H9 (cell line): Measurements from ENCODE around the gene KCNIP1. TPM values are rescaled to one million over a fixed set of nuclear protein-coding genes. Genes with fewer than 3 reads are reported as not detected.

Experiments
- DNase-seq: peaks from one replicate; pipeline ENCODE4 v3.0.0-alpha.2; 2017
- H2AFZ ChIP-seq: one replicate; pipeline ENCODE4 v1.6.1; 2013; ENCODE audit warnings: mild to moderate bottlenecking, low read length, control low read depth, moderate library complexity
- H2AK5ac ChIP-seq: 2 replicates; pipeline ENCODE4 v1.6.1; 2013; ENCODE audit warnings: low read length, control low read depth, mixed read lengths; ENCODE audit not compliant: insufficient read length
- H2BK120ac ChIP-seq: one replicate; pipeline ENCODE4 v1.6.1; 2013; ENCODE audit warnings: low read depth, mild to moderate bottlenecking, low read length, control low read depth, inconsistent platforms; ENCODE audit not compliant: poor library complexity, severe bottlenecking
- H2BK12ac ChIP-seq: 2 replicates; pipeline ENCODE4 v1.6.1; 2013; ENCODE audit warnings: low read length, control low read depth, mixed read lengths, low read depth; ENCODE audit not compliant: insufficient read length
- H2BK15ac ChIP-seq: 2 replicates; pipeline ENCODE4 v1.6.1; 2013; ENCODE audit warnings: low read depth, low read length, control low read depth
- H2BK20ac ChIP-seq: one replicate; pipeline ENCODE4 v1.6.1; 2013; ENCODE audit warnings: low read depth, mild to moderate bottlenecking, low read length, control low read depth, inconsistent platforms; ENCODE audit not compliant: poor library complexity, severe bottlenecking
- H2BK5ac ChIP-seq: 2 replicates; pipeline ENCODE4 v1.6.1; 2013; ENCODE audit warnings: low read length, control low read depth, mixed read lengths; ENCODE audit not compliant: insufficient read length
- H3K14ac ChIP-seq: 2 replicates; pipeline ENCODE4 v1.6.1; 2013; ENCODE audit warnings: low read length, control low read depth; ENCODE audit not compliant: insufficient read depth
- H3K18ac ChIP-seq: 2 replicates; pipeline ENCODE4 v1.6.1; 2013; ENCODE audit warnings: low read depth, mild to moderate bottlenecking, mixed read lengths, low read length, control low read depth; ENCODE audit not compliant: insufficient read length
- H3K23ac ChIP-seq: 2 replicates; pipeline ENCODE4 v1.6.1; 2013; ENCODE audit warnings: low read length, control low read depth, mixed read lengths, low read depth; ENCODE audit not compliant: insufficient read length
- H3K23me2 ChIP-seq: 2 replicates; pipeline ENCODE4 v1.6.1; 2013; ENCODE audit warnings: low read depth, mild to moderate bottlenecking, mixed read lengths, low read length, control low read depth; ENCODE audit not compliant: insufficient read length, poor library complexity, severe bottlenecking
- H3K27ac ChIP-seq: 2 replicates; pipeline ENCODE4 v1.5.1; 2013; ENCODE audit warnings: low read length, control low read depth, mixed read lengths, low read depth; ENCODE audit not compliant: insufficient read length
- H3K27me3 ChIP-seq: 2 replicates; pipeline ENCODE4 v1.6.1; 2013; ENCODE audit warnings: low read length, control low read depth, inconsistent platforms; ENCODE audit not compliant: insufficient read depth
- H3K4ac ChIP-seq: 2 replicates; pipeline ENCODE4 v1.6.1; 2013; ENCODE audit warnings: low read depth, mild to moderate bottlenecking, control low read depth, inconsistent platforms, low read length, moderate library complexity
- H3K4me1 ChIP-seq: 2 replicates; pipeline ENCODE4 v1.6.1; 2013; ENCODE audit warnings: low read length, control low read depth, inconsistent platforms; ENCODE audit not compliant: insufficient read depth
- H3K4me2 ChIP-seq: 2 replicates; pipeline ENCODE4 v1.6.1; 2013; ENCODE audit warnings: low read length, control low read depth, mixed read lengths; ENCODE audit not compliant: insufficient read length, insufficient read depth
- H3K56ac ChIP-seq: 2 replicates; pipeline ENCODE4 v1.6.1; 2013; ENCODE audit warnings: low read depth, mild to moderate bottlenecking, mixed read lengths, low read length, control low read depth; ENCODE audit not compliant: insufficient read length
- H3K79me1 ChIP-seq: 2 replicates; pipeline ENCODE4 v1.6.1; 2013; ENCODE audit warnings: low read depth, mild to moderate bottlenecking, moderate library complexity, low read length, control low read depth, inconsistent platforms; ENCODE audit not compliant: insufficient read depth, poor library complexity, severe bottlenecking
- H3K79me2 ChIP-seq: 2 replicates; pipeline ENCODE4 v1.6.1; 2013; ENCODE audit warnings: low read length, control low read depth, inconsistent platforms; ENCODE audit not compliant: insufficient read depth
- H3K9ac ChIP-seq: 2 replicates; pipeline ENCODE4 v1.6.1; 2013; ENCODE audit warnings: low read length, control low read depth, mixed read lengths; ENCODE audit not compliant: insufficient read length; ENCODE audit errors: extremely low read depth
- H3K9me3 ChIP-seq: one replicate; pipeline ENCODE4 v1.6.1; 2013; ENCODE audit warnings: low read depth, low read length, inconsistent platforms; ENCODE audit not compliant: control insufficient read depth
- H3T11ph ChIP-seq: one replicate; pipeline ENCODE4 v1.6.1; 2013; ENCODE audit warnings: mild to moderate bottlenecking, low read length, control low read depth, inconsistent platforms
- H4K20me1 ChIP-seq: one replicate; pipeline ENCODE4 v1.6.1; 2013; ENCODE audit not compliant: control insufficient read depth, insufficient read length, insufficient read depth
- H4K5ac ChIP-seq: 2 replicates; pipeline ENCODE4 v1.6.1; 2013; ENCODE audit warnings: low read depth, mild to moderate bottlenecking, mixed read lengths, low read length, control low read depth; ENCODE audit not compliant: insufficient read length
- H4K8ac ChIP-seq: replicated peaks from 2 replicates; pipeline ENCODE4 v1.6.1; 2013; ENCODE audit warnings: low read length, control low read depth, mixed read lengths, low read depth; ENCODE audit not compliant: insufficient read length
- H4K91ac ChIP-seq: 2 replicates; pipeline ENCODE4 v1.6.1; 2013; ENCODE audit warnings: low read depth, mild to moderate bottlenecking, moderate library complexity, mixed read lengths, low read length, control low read depth; ENCODE audit not compliant: insufficient read length
- H3K27ac Mint-ChIP-seq, 3 experiments: 2 replicates in 2 of 3; 3 replicates in 1 of 3; pipeline ENCODE4 v1.8.0; 2020 to 2021; ENCODE audit warnings: mixed read lengths in 3 of 3, mild to moderate bottlenecking in 1 of 3, moderate library complexity in 1 of 3
- H3K27me3 Mint-ChIP-seq: 2 replicates; pipeline ENCODE4 v1.8.0; 2021; ENCODE audit warnings: low read depth, mild to moderate bottlenecking, moderate library complexity, mixed read lengths
- H3K36me3 Mint-ChIP-seq, 3 experiments: 2 replicates in 2 of 3; 3 replicates in 1 of 3; pipeline ENCODE4 v1.8.0; 2020 to 2021; ENCODE audit warnings: low read depth in 3 of 3, mixed read lengths in 3 of 3; ENCODE audit not compliant: insufficient read depth in 1 of 3
- H3K4me1 Mint-ChIP-seq, 2 experiments: 2 replicates each; pipeline ENCODE4 v1.8.0; 2020; ENCODE audit warnings: mixed read lengths in 2 of 2
- H3K4me3 Mint-ChIP-seq, 2 experiments: 2 replicates in 1 of 2; 3 replicates in 1 of 2; pipeline ENCODE4 v1.8.0; 2020 to 2021; ENCODE audit warnings: mild to moderate bottlenecking in 2 of 2, mixed read lengths in 2 of 2, moderate library complexity in 1 of 2
- H3K9me3 Mint-ChIP-seq, 2 experiments: 2 replicates in 1 of 2; 3 replicates in 1 of 2; pipeline ENCODE4 v1.8.0; 2020; ENCODE audit warnings: mild to moderate bottlenecking in 2 of 2, mixed read lengths in 2 of 2, moderate library complexity in 1 of 2
- WGBS: extraction: QIAGEN DNeasy Blood & Tissue Kit; methylation state at CpG from one replicate; pipeline ENCODE4 v1.1.7; 2013; ENCODE audit warnings: missing lambda C conversion rate, low lambda C conversion rate, mixed read lengths; ENCODE audit not compliant: insufficient read length; ENCODE audit errors: extremely low coverage; 5-methylcytosine and 5-hydroxymethylcytosine counted together
- total RNA-seq: library from RNA; stranded (reverse); gene quantifications from 2 replicates; pipeline ENCODE4 v1.2.1, GENCODE V29; 2021
- TF ChIP-seq, protein P1 (sequence below): fragments of 200-600 bp; sonication (generic); conservative IDR thresholded peaks from 3 replicates; pipeline ENCODE4 v1.8.0; 2021; ENCODE audit warnings: antibody characterized with exemption, mild to moderate bottlenecking

The KCNIP1 gene
- total RNA-seq, 1 experiment from 2014 or later: 0.63 TPM

DNA sequence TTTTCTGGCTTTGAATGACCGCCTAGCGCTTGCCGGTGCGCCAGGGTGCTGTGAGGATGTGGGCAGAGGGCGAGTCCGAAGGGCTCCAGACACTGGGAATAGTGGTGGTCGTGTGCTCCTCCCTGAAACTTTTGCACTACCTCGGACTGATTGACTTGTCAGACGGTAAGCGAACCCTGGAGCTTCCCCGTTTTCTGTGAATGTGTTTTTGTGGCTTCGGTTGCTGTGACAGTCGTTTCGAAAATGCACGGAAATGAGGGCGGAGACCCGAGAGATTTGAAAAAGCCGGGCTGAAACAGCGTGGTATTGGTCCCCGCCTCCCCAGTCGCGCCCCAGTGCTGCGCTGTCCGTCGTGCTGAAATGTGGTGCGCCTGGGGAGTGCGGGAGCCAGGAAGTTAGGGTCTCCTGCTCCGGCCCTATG lies 177.2 kb downstream of the KCNIP1 start:
- H2BK20ac ChIP-seq: no peak overlapping the region
- no peaks in the 10 kb centered on the region for H4K20me1 ChIP-seq
- H3K36me3 Mint-ChIP-seq: no peaks in the 10 kb centered on the region
- 0 out of 2 replicates have a peak, but pooled peaks cover 2% of the 10 kb centered on the region for H3K4me1 ChIP-seq
- no peak overlapping the region for H4K5ac ChIP-seq
- H3K27me3 Mint-ChIP-seq: peaks cover 88% of the 10 kb centered on the region
- H3K23me2 ChIP-seq: peaks cover 4% of the 10 kb centered on the region
- peak overlapping the region; percentile 64 to 81 for H3K4me3 Mint-ChIP-seq
- no peak overlapping the region for H3K56ac ChIP-seq
- H3K23ac ChIP-seq: no peak overlapping the region
- H3T11ph ChIP-seq: no peak overlapping the region
- no peak overlapping the region for H4K91ac ChIP-seq
- peak overlapping the region; percentile 90 for H3K4me2 ChIP-seq
- H3K4me1 Mint-ChIP-seq: peaks cover 6 to 12% of the 10 kb centered on the region in 2 experiments
- H3K27me3 ChIP-seq: peaks cover 9% of the 10 kb centered on the region
- no peak overlapping the region for H2AFZ ChIP-seq
- H2AK5ac ChIP-seq: no peak overlapping the region
- H3K9ac ChIP-seq: no peak overlapping the region
- H3K18ac ChIP-seq: no peak overlapping the region
- H3K9me3 Mint-ChIP-seq: no peaks in the 10 kb centered on the region; a peak in 1 of 5 replicates
- no peak overlapping the region for H2BK12ac ChIP-seq
- H3K27ac ChIP-seq: no peak overlapping the region
- H2BK15ac ChIP-seq: no peak overlapping the region
- no peaks in the 10 kb centered on the region for H3K79me1 ChIP-seq
- H3K79me2 ChIP-seq: no peaks in the 10 kb centered on the region
- peak; percentile 83 for DNase-seq
- no peak overlapping the region for H2BK120ac ChIP-seq
- H3K4ac ChIP-seq: no peak overlapping the region
- no peak overlapping the region for H3K14ac ChIP-seq
- no CpG with 5 or more reads among the region's 28 CpGs for WGBS
- TF ChIP-seq, protein P1, sequence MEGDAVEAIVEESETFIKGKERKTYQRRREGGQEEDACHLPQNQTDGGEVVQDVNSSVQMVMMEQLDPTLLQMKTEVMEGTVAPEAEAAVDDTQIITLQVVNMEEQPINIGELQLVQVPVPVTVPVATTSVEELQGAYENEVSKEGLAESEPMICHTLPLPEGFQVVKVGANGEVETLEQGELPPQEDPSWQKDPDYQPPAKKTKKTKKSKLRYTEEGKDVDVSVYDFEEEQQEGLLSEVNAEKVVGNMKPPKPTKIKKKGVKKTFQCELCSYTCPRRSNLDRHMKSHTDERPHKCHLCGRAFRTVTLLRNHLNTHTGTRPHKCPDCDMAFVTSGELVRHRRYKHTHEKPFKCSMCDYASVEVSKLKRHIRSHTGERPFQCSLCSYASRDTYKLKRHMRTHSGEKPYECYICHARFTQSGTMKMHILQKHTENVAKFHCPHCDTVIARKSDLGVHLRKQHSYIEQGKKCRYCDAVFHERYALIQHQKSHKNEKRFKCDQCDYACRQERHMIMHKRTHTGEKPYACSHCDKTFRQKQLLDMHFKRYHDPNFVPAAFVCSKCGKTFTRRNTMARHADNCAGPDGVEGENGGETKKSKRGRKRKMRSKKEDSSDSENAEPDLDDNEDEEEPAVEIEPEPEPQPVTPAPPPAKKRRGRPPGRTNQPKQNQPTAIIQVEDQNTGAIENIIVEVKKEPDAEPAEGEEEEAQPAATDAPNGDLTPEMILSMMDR: no peak
- H3K9me3 ChIP-seq: no peaks in the 10 kb centered on the region
- H2BK5ac ChIP-seq: no peak overlapping the region
- no peak overlapping the region for H4K8ac ChIP-seq
- H3K27ac Mint-ChIP-seq: no peak overlapping the region
